Measurements from ENCODE around the gene SLC12A4.

SLC12A4 gene

DNA sequence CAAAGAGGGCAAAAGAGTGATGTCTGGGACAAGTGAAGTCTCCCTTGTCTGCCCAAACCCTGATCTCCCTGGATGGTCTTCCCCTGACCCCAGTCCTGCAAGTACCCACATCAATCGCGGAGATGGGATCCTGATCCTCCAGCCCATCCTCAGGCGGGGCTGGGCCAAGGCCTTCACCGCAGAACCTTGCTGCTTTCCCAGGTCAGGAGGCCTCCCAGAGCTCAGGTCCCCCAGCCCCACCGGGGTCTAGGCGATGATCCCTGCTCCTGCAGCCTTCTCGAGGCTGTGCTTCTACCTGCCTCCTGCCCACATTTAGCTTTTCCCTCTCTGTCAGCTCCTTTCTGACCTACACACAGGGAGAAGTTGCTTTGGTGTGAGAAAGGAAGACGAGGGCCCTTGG lies 6.3 kb downstream of the SLC12A4 start:
- DNase-seq = no peak

DNA sequence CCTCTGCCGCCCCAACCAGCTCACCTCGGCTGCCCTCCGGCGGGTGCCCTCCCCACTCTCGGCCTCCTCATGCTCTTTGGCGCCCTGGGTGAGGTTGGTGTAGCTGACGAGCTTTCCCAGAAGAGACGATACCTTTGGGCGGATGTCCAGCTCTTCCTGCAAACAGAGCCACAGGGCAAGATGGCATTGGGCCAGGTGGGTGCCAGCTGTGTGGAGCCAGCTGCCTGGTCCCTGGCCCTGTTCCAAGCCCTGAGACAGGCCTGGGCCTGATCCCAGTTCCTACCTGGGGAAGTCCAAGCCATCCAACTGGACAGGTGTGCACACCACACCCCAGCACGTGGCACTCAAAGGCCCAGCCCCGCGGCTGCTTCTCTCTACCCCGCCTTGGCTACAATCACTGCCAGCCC lies 6.9 kb downstream of the SLC12A4 start:
- DNase-seq = peak; percentile 90 to 95

DNA sequence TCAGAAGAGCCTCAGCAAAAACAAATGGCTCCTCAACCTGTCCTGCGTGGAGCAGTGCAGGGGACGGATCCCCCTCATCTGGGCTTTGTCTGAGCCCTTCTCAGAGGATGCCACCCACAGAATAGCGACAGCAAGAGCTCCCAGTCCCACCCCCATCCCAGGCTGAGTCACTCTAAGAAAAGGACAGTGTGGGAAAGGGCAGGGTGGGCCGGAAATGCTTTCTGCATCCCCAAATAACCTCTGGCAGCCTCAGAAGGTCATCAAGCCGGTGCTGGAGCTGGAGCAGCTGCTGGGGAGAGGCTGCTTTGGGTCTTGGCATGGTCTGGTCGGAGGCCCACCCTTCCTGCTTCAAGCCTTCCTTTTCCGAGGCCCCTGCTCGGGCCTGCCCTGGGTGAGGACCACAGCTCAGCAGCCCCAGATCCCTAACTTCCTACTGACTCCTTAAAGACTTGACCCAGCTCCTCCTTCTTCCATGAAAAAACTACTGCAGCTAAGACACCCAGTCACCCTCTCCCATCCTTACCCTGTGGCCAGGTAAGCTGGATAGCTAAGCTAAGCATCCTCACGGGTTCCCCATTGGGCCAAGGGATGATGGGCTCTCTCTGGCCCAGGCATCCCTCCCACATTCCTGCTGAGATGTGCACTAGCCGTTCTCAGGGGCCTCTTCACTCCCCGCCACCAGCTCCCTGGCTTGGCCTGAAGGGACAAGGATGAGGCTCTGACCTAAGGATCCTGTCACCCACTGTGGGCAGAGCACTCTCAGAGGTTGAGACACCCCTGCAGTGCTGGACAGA lies 8.7 kb downstream of the SLC12A4 start:
- peak in 1 of 2 experiments; percentile 75 for DNase-seq

DNA sequence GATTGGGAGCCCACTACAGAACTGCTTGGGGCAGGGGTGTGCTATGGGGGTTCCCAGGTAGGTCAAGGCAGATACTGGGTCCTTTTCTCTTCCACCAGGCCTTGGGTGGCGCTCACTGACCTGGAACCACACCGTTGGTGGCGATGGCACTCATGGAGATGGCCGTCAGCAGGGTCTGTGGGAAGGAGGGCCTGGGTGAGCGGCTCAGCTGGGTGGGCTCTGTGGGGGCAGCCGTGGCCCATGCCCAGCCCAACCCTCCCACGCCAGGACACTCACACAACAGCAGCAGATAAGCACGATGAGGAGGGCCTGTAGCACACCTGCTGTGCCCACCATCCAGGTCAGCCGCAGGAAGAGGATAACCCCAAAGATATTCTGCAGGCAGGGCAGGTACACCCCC lies 10.8 kb downstream of the SLC12A4 start:
- no peak for DNase-seq

DNA sequence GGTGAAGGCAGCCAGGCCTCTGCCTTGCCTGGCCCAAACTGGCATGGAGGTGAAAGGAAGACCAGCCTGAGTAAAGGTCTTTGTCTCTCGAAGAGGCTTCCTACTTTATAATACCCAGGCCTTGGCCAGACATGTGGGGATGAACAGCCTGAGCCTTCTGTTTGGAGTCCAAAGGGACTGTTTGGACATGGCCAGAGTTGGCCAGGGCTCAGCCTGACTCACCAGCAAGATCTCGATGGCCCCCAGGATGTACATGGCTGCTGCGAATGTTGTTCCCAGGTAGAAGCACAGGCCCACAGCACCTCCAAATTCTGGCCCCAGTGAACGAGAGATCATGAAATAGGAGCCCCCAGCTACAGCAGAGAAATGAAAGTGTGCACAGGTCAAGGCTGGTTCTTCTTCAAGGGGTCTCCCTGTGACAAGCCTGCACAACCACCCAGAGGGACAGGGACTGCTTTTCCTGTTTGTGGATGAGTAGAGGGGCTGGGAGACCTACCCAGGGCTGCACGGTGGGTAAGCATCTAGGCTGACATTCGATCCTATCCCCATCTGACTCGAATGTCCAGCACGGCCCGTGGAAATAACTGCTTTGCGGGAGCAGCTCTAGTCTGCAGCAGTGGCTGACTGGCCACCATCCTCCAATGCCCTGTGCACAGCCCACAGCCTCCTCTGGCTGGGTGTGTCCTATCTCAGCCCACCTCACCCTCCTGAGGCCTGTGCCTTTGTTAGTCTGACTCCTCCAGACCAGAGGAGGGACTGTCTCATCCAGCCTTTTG lies 13.8 kb downstream of the SLC12A4 start:
- DNase-seq = no peak

DNA sequence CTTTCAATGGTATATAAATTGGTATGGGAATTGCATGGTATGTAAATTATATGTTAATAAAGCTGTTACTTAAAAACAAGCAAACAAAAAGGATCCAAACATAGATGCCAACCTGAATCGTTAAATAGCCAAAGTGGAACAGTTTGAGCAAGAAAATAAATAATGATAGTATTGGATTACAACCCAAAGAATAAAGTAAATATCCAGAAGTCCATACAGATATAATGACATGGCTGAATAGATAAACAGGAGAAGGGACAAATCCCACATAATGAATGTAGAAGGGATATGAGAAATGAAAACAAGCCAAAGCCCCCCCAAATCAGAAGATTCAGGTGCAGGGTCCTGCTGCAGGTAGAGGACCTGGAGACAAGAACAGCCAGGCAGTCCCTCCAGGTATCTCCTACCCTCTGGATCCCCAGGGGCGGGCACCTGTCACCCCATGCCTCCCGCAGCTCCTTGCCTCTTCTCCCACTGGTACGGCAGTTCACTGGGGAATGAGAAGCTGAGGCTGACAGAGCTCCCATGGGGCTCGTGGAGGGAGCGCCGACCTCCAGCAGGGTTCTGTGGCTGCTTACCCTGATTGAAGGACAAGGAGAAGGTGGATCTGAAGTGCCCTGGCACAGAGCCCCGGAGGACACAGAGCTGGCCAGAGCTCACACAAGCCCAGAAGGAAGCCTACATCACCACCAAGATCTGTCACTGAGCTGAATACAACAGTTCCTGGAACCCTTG lies 14.6 kb downstream of the SLC12A4 start:
- DNase-seq = no peak

DNA sequence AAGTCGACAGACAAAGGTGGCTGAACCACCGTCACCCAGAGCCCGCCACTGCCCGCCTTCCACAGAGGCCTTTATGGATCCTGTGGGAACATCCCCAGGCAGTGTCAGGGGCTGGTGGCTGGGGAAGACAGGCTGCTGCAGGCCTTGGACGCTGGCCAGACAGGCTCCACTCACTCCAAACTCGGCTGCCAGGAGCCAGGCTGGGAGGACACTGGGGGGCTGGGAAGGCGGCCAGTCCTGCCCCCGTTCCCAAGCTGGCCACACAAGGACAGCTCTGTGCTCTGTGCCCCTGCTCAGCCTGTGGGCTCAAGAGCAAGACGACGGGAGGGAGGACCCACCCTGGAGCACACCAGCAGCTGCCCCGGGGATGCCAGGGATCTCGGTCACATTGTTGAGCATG lies 17.0 kb downstream of the SLC12A4 start:
- DNase-seq = no peak

DNA sequence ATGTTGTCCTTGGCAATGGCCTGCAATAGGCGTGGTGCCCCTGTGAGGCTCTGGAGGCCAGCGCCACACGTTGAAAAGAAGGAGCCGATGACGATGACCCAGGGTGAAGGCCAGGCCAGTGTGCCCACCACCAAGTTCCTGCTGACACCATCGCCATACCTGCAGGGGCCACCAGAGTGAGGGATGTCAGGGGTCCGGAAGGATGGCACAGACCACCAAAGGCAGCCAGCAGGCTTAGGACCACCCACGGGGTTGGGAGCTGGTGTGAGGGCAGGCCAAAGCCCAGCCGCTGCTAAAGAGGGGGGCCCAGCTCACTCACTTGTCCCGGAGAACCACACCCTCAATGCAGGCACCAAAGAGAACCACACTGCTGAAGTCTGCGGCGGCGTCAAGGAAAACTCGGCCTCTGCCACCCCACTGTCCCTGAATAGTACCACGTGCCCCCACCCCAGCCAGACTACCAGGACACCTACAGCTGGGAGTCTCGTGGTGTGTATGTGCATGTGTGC lies 18.0 kb downstream of the SLC12A4 start:
- no peak for DNase-seq

DNA sequence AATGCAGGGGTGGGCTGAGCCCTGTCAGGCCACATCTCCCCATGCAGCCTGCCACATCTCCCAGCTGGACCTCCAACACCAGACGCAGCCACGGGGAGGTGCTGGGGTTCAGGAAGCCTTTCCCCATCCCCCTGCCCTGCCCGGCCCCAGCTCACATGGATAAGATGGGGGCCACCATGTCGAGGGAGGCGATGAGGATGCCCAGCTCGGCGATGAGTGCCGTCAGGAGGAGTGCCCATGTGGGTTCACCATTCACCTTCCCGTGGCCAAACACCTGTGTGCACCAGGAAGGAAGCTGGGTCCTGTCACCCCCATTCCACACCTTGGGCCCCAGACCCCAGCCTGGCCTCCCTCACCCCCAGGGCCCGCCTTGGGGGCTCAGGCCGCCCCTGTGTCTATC lies 18.8 kb downstream of the SLC12A4 start:
- DNase-seq = no peak

DNA sequence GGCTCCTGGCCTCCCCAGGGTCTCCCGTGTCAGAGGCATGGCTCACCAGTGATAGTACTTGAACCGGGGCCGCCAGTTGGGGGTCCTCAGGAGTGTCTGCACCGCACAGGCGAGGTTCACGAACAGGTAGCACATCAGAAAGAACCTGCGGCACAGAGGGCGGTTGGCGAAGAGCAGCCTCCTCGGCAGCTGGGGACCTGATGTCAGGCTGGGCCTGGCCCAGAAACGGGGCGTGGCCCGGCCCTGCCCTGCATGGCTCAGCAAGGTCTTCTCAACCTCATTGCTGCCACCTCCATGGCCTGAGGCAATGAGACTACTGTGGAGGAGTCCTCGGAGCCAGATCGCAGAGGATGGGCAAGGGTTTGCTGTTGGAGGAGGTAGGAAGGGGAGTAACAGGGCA lies 20.4 kb downstream of the SLC12A4 start:
- DNase-seq = no peak

DNA sequence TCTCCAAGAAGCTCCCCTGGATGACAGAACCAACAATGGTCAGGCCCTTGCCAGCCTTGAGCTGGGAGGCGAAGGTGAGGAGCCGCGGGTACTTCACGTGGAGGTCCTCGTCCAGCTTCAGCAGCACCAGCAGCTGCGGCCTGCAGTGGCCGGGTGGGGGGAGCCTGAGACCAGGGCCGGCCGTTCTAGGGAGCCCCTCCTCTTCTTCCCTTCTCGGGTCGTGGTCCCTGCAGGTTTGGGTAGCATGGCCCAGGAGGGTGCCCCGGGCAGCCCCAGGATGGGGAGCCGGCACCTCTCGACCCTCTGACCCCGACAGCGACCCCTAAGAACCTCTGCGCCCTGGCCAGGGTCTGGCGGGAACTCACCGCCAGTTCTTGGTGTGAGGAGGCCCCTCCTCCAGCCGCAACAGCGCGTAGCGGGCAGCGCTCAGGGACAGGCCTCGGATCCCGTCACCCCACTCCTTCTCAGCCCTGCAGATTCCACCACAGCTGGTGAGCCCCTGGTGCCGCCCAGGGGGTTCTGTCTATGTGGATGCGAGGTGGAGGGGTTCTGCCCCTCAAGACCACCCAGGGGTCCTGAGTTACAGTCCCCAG lies 21.4 kb downstream of the SLC12A4 start:
- no peak for DNase-seq

DNA sequence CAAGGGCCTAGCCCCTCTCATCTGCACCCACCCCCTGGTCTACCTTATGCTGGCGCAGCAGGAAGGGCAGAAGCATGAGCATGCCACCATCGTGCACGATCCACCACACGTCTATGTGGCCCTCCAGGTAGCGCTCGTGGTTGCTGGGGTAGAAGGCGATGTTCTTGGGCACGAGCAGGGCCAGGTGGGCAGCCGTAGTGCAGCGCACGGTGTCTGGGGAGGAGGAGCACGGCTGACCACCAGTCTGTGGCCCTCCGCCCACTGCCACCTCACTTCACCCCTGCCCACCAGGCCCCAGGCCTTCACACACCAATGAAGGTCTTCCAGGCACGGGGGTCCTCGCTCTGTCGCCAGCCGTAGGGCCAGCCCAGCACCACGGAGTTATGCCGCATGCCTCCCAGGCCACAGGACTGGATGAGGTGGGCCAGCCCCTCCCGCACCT lies 22.3 kb downstream of the SLC12A4 start:
- no peak for DNase-seq

DNA sequence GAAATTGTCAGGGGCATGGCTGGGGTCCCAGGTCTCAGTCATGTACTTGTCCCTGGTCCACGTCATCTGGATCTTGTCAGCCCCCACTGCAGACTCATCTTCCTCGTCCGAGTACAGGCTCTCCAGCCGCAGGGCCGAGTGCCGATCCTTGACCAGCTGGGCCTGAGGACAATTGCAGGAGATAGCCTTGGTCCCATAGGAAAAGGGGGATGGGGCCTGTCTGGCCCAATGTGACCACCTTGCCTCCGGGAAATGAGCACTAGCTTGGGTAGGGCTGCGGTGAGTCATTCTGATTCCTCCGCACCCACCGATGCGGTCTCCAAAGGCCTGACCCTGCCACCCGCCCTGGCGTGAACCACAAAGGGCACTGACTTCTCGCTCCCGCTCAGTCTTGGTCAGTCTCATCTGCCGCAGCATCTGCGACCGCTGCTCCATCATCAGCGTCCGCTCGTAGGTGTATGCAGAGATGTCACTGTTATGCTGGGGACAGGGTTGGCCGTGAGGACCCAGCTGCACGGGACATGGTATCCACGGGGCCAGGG lies 23.0 kb downstream of the SLC12A4 start:
- no peak for DNase-seq

DNA sequence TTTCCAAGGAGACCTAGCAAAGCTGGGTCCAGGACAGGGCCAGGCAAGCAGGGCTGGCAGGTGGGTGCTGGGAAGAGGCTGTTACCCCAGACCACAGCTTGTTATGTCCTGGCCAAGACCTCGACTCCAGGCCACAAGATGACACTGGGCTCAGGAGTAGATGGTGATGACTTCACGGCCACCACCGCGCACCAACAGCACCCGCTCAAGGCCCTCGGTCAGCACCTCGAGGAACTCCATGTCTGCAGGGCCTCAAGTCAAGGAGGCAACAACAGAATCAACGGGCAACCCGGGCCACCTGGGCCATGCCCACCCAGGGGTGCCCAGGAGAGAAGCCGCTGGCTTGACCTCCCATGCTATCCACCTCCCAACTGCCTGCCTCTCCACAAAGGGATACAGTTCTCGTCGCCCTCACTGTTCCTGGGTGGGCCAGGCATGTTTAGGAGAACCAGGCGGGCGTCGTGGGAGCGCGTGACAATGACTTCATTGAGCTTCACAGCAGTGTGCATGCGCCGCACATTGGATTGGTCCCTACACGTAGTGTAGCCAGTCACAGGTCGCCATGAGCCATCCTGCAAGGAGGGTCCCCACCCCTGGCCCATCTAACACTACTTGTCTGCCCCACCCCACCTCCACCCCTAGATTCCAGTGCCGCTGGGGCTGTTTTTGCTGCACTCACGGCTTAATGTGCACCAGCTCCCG lies 23.6 kb downstream of the SLC12A4 start:
- no peak for DNase-seq

DNA sequence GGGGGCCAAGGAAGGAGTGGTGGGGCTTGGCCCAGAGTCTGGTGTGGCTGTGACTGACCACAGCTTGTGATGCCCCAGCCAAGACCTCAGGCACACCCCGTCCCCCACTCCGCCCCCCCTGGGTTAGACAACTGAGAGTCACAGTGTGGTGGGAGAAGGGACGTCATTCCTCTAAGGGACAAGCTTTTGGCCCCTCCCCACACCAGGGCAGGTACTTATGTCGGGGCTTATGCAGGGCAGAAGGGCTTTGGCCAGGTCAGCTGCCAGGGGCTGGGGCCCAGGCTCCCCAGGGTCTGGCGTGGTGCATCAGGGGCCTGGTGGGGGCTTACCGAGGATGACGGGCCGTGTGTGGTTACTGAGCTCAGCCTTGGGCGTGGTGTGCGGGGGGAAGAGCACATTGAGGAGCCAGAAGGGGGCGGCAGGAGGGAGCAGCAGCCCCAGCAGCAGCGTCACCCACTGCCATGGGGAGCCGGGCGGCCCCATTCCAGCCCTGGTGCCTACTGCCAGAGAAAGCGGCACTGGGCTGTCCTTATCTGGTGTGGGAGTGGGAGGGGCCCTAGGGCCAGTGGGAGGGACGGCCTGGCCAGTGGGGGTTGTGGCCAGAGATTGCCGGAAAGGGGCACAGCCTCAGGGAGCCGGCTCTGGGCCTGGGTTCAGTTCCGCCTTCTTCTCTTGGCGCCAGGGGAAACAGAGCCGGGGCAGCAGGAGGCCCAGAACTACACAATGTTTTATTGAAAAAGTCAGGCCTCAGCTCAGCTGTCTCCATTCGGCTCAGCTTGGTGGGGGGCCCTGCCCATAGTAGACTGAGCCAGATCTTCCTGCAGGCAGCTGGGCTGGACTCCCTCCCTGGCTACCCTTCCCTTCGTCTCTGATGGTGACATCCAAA lies 24.6 kb downstream of the SLC12A4 start, which contains the start of gene LCAT:
Gene LCAT (minus strand): TSS at position 502 of the 886 bp plus-strand sequence. CDS start 19 bp downstream, at position 483.
- no peak for DNase-seq

DNA sequence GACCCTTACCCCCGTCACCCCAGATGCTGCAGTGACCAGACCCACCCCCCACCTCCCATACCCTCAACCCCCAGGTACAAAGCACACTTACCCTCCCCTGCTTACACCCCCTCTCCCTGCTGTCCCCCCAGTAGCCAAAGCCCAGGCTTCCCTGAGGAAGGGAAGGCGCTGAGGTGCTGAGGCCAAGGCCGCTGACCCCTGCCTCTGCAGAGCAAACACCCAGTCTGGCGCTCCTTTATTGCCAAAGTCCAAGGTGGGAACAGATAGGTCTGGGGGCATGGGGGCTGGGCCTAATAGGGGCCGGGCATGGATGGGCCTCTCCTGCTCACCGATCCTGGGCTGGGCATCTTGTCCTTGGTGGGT lies 25.2 kb downstream of the SLC12A4 start:
- no peak for DNase-seq

DNA sequence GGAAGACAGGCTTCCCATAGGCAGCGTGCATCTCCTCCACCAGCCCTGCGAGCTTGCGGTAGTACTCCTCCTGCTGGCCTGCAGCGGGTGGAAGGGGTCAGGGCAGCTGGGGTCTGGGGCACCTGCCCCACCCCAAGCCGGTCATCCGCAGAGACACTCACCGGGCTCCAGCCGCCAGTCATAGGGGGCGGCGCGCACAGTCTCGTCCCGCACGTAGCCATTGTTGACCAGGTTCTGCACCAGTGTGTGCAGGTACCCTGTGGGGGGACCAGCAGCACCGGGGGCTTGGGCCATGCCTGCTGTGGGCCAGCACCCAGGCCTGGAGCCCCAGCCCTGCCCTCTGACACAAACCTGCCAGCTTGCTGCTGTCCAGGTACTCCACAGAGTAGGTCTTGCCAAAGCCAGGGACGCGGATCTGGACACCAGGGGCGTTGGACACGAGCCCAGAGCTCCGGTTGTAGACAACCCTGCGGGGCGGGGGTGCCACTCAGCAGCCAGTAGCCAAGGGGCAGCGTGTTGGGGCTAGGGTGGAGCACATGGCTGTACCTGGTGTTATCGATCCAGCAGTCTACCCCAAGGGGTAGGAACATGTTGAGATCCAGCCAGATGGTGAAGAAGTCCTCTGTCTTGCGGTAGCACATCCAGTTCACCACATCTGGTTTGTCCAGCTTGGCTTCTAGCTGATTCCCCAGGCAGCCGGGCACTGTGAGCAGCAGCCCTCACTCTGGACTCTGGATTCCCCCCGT lies 25.8 kb downstream of the SLC12A4 start:
- no peak for DNase-seq

DNA sequence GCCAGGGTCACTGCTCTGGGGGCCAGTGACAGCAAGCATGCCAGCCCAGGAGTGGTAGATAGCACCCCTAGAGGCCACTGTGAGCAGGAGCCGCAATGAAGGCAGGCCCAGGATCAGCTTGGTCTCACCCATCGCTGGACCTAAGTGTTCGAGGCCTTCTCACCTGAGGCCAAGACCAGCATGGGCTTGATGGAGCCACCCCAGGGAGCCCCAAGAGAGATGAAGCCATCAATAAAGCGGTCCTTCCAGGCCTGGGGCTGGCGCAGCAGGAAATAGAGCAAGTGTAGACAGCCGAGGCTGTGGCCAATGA lies 26.3 kb downstream of the SLC12A4 start:
- DNase-seq = peak; percentile 31 to 43

DNA sequence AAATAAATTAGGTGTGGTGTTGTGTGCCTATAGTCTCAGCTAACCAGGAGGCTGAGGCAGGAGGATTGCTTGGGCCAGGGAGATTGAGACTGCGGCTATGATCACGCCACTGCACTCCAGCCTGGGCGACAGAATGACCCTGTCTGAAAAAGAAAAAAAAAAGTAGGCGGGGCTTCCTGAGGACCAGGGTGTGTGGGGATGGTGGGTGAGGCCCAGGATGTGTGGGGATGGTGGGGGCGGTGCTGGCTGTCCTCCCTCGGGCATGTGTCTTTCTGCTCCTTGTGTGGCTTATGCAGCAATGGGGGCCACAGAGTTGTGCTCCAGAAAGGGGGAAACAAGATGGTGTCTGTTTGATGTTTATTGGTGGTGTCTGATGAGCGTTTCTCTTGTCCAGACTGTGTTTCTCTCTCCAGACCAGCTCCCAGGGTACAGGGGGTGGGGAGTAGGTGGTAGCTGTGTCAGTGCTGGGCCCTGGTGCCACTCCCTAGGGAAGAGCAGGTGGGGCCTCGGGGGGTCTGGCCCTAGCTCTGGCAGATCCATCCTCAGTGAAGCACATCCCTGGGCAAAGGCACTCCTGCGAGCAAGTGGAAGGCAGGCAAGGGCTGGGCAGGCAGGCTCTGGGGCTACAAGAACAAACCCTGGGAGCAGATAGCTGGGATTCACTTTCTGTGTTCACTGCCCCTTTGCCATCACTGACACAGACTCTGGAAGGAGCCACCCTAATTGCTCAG lies 26.8 kb downstream of the SLC12A4 start:
- no peak for DNase-seq
